Myometrial cell (primary cell): ENCODE measurements around the gene STIMATE. TPM values are rescaled to one million over a fixed set of nuclear protein-coding genes. Genes with fewer than 3 reads are reported as not detected.

ENCODE experiments used
- total RNA-seq: library from RNA; depleted of rRNA; stranded (reverse); fragments of >200 nt; gene quantifications from 2 replicates; pipeline ENCODE4 v1.2.3, GENCODE V29; 2015

The STIMATE gene
- 13.6 and 31.7 TPM in 2 replicates for total RNA-seq

DNA sequence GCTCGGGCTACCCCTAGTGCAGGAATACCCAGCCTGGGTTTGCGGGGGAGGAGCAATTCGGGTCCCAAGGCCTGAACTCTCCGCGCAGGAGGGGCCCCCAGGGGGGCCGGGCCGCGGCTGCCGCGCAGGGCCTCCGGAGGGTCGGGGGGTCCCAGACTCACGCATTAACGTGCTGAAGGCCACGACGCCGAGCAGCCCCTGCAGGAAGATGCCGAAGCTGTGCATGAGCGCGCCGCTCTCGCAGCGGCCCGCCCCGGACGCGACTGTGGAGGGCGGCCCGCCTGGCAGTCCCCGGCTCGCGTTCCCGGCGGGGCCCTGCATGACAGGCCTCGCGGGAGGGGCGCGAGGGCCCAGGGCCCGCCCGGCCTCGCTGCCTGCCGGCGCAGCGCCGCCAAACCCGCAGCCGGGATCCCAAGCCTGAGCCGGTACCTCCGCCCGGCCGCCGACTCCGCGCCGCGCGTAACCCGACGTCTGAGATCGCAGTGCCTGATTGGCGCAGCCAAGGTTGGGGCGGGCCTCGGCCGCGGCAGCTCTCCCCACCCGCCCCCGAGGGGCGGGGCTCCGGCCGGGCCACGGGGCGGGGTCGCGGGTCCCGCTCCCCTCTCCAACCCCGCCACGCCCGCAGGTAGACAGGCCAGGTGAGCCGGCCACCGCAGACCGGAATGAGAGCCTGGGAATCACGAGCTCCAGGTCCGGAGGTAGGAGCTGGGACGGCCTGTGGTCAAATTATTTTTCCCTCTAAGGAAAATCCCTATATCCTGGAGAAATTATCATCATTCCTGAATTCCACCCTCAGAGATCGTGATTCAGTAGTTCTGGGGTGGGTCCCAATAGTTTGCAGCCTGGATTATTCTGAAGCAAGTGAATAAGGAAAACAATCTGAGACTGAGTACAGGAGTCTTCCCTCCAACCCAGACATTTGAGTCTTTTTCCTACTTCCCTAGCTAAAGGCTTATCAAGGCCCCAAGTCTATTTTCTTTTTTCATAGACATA is at the start of gene STIMATE:
TSS of gene STIMATE (minus strand) at position 419 of the 993 bp plus-strand sequence. CDS start at position 321, 98 bp downstream.

DNA sequence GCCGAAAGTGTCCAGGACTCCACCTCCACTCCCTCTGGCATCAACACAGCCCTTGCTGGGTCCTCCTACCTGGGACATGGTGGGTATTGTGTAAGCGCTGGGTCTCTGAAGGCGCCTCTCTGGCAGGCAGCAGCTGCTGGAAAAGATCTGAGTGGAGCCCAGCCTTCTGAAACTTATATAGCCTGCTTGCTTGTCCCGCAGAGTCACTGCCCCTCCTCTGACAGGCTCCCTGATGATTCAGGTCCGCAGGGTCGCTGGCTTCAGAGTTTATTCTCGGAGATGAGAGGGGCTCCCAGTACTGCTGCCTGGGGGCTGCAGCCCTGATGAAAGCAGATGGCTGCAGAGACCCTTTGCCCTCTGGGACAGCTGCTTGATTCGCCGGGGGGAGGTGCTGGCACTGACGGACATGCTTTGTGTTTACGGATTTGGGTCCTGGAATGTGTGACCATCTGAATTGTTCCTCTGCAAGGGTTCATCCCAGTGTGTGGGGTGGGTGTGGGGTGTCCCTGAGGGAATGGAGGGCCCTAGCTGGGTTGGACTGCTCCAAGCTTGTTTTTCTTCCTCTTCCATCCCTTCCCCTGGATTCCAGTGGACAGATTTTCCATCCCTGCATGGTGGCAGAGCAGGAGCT is 62.4 kb downstream of the STIMATE start, which contains the start of gene MUSTN1:
TSS of gene MUSTN1 (minus strand) at position 149 of the 631 bp plus-strand sequence. CDS start at position 78, 71 bp downstream.

DNA sequence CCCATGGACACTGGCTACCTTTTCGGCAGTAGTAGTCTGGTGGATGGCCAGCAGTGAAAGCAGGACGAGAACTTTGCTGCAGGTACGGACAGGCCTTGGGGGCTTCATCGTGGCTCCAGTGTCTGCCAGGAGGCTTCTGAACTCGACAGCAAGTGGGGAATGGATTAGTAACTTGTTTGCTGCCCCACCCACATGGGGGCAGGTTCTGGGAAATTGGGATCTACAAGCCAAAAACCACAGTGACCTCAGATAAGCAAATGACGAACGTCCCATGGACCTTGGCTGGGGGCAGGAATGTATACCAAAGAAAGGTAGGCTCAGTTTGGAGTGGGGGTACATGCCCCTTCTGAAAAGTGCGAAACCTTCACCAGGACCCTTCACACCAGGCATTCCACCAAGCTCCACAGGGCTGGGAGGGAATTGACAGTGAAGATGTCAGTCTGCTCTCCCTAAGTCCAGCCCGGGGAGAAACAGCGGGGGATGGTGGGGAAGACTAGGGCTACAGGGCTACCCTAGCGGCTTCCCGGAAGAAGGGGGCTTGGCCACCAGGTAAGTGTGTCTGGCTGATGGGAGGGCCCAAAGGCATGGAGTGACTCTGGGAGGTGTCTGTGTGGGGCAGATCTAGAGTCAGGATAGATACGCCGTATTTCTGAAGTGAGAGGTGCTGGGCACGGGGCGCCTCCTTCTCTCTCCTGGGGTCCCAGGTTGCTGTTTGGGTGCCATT is 66.7 kb downstream of the STIMATE start, which contains the start of gene ITIH4:
TSS of gene ITIH4 (minus strand) at position 138 of the 724 bp plus-strand sequence. CDS start at position 108, 30 bp downstream.

DNA sequence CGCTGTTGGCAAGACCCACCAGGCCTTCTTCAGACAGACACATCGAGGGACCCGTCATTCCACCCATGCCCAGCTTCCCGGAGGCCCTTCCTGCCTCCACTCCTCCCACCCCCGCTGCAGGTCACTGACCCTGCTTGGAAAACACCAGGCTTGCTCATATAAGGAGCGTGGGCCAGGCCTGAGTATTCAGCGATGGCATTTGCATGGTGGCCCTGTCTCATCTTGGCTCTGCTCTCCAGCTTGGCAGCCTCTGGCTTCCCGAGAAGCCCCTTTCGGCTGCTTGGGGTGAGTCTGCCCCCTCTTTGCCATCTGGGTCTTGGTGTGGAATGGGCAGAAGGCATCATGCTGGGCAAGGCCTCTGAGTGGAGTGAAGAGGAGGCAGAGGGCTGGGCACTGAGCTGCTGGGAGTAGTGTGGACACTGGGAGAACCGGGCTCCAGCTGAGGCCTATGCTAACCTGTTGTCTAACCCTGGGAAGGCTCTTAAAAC is 102.7 kb downstream of the STIMATE start, which contains the start of gene ITIH3:
TSS of gene ITIH3 (plus strand) at position 185 of the 488 bp plus-strand sequence. CDS start at position 193, 8 bp downstream.

Other genes starting within 250 kb of the STIMATE start
- gene PBRM1, start 211.6 kb downstream of the STIMATE start, total RNA-seq, result 22.5 and 28.5 TPM in 2 replicates
- gene GNL3, start 211.5 kb downstream of the STIMATE start, total RNA-seq, result 94.5 and 114 TPM in 2 replicates
- gene GLT8D1, start 191.8 kb downstream of the STIMATE start, total RNA-seq, result 103 and 120 TPM in 2 replicates
- gene SPCS1, start 191.4 kb downstream of the STIMATE start, total RNA-seq, result 219 and 289 TPM in 2 replicates
- gene NEK4, start 126.6 kb downstream of the STIMATE start, total RNA-seq, result 11.8 and 18.1 TPM in 2 replicates
- not detected in 2 replicates for gene ITIH1, start 119.9 kb downstream of the STIMATE start, total RNA-seq
- not detected in 2 replicates for gene ITIH3, start 102.8 kb downstream of the STIMATE start, total RNA-seq
- gene ITIH4, start 66.9 kb downstream of the STIMATE start, total RNA-seq, result 0.29 TPM in 1 of 2 replicates, not detected in the other
- not detected in 2 replicates for gene MUSTN1, start 62.5 kb downstream of the STIMATE start, total RNA-seq
- 9.9 and 19.6 TPM in 2 replicates for gene SFMBT1, start 148.5 kb upstream of the STIMATE start, total RNA-seq
- gene RFT1, start 232.9 kb upstream of the STIMATE start, total RNA-seq, result 32.4 and 38.1 TPM in 2 replicates